ELF-1 (cell line): ENCODE measurements around the gene CATSPERZ.

Experiments used
- DNase-seq: peaks from one replicate; pipeline ENCODE4 v3.0.0-alpha.2; 2016; ENCODE audit warnings: low read depth, low spot score

The CATSPERZ gene

DNA sequence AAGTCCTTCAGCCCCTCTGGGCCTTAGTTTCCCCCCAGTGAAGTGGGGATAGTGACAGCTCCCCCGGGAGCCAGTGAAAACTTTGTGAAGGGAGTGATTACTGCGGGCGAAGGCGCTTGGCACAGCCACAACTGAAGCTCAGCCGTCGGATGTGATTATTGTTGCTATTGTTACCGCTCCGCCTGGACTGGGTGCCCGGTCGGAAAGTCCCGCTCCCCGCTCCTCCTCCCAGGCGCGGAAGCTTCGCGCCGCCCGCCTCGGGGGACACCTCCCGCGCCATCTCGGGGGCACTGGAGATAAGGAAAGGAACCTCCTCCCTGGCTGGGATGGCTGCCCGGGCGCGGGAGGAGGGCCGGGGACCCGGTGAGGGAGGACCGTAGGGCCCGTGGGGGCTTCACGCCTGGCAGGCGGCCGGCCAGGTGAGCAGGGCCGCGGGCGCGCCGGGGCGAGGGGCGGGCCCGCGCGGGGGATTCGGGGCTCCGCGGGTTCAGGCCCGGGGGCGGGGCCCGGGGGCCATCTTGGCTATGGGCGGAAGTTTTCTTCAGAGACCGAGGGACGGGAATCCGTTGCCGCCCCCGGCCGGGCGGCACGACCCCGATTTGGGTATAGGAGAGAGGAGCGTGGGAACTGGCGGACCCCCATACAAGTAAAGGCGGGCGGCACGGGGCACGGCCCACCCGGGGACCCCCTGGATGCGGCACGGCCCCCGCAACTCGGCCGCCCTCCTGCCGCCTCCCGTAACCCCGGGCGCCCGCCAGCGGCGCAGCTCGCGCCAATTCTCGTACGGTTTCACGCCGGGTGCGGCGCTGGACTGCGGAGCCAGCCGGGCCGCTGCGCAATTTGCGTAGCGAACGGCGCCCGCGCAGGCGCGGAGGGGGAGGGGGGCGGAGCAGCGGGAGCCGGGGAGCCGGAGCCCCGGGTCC is 14.9 kb upstream of the CATSPERZ start, which contains the start of gene GPR137:
TSS of gene GPR137 (plus strand) at position 887 of the 923 bp plus-strand sequence. CDS start 677 bp downstream, outside the sequence.
- DNase-seq, result peak; percentile 88

DNA sequence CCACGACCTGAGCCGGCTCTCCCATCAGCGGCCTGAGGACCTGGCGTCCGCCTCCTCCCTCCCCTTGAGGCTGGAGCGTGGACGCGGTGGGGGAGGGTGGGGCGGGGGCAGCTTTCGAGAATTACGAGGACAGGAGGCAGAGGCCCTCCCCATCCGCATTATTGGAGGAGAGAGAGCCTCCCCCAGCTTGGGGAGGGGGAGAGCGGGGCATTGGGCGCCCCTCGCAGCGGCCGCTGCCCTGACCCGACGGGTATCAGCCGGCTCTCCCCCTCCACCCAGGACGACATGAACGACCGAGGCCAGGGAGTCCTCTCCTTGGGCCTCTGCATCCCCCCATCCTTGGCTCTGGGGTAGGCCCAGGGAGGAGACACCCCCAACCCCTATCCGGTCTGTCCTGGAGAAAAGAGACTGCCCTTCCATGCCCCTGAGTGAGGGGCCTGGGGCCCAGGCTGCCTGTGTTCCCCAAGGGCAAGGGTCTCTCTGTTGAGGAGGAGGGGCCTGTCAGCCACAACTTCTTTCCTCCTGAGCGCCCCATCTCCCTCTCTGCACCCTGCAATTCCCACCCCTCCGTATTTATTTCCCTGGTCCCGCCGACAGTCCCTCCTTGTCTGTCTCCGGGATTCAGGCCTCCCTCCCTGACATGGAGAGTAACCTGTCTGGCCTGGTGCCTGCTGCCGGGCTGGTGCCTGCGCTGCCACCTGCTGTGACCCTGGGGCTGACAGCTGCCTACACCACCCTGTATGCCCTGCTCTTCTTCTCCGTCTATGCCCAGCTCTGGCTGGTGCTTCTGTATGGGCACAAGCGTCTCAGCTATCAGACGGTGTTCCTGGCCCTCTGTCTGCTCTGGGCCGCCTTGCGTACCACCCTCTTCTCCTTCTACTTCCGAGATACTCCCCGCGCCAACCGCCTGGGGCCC is 14.0 kb upstream of the CATSPERZ start:
- no peak for DNase-seq

DNA sequence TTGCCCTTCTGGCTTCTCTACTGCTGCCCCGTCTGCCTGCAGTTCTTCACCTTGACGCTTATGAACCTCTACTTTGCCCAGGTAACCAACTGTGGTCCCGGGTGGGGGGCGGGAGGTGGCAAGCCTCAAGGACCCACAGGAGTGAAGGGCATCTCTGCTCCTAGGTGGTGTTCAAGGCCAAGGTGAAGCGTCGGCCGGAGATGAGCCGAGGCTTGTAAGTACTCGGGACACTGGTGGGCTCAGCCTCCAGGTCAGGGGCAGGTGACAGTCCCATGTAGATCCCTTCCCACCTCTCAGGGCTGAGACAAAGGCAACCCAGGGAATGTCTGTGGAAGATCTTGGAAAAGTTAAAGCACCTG is 13.4 kb upstream of the CATSPERZ start:
- no peak for DNase-seq

DNA sequence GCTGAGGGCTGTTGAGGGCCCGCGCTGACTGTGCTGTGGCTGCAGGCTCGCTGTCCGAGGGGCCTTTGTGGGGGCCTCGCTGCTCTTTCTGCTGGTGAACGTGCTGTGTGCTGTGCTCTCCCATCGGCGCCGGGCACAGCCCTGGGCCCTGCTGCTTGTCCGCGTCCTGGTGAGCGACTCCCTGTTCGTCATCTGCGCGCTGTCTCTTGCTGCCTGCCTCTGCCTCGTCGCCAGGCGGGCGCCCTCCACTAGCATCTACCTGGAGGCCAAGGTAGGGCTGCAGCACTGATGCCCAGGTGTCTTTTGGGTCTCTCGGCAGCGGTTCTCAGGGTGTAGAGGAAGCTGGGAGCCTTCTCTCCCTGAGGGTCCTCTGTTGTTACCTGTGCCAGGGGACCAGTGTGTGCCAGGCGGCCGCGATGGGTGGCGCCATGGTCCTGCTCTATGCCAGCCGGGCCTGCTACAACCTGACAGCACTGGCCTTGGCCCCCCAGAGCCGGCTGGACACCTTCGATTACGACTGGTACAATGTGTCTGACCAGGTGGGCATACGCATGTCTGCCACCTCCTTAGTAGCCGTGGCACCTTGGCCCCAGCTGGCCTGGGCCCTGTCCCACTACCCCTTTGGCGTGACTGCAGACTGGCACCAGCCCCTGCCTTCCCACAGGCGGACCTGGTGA is 12.3 kb upstream of the CATSPERZ start:
- no peak for DNase-seq

DNA sequence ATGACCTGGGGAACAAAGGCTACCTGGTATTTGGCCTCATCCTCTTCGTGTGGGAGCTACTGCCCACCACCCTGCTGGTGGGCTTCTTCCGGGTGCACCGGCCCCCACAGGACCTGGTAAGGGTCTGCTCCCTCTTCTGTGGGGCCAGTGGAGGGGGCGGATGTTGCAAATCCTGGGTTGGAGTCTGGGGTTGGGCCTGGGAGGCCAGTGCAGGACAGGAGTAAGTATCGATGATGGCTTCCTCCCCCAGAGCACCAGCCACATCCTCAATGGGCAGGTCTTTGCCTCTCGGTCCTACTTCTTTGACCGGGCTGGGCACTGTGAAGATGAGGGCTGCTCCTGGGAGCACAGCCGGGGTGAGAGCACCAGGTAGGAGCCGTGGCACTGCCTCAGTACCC is 11.8 kb upstream of the CATSPERZ start:
- DNase-seq, result no peak

DNA sequence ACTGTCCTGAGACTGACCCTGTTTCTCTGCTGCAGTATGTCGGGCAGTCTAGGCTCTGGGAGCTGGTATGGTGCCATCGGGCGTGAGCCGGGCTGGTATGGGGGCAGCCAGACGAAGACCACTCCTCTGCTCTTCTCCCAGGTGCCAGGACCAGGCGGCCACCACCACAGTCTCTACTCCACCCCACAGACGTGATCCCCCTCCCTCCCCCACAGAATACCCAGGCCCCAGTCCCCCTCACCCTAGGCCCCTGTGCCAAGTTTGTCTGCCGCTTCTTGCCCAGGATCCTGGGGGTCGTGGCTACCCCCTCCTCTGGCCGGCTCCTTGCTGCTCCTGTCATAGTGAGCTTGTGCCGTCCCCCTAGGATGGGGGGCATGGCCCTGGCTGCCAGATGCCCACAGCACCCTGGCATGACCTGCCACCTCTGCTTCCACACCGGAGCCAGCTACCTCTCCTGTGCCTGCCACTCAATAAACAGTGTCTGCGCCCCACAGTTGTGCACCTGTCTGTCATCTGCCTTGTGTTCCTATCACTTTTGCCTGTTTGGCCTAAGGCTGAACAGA is 11.1 kb upstream of the CATSPERZ start:
- no peak for DNase-seq

DNA sequence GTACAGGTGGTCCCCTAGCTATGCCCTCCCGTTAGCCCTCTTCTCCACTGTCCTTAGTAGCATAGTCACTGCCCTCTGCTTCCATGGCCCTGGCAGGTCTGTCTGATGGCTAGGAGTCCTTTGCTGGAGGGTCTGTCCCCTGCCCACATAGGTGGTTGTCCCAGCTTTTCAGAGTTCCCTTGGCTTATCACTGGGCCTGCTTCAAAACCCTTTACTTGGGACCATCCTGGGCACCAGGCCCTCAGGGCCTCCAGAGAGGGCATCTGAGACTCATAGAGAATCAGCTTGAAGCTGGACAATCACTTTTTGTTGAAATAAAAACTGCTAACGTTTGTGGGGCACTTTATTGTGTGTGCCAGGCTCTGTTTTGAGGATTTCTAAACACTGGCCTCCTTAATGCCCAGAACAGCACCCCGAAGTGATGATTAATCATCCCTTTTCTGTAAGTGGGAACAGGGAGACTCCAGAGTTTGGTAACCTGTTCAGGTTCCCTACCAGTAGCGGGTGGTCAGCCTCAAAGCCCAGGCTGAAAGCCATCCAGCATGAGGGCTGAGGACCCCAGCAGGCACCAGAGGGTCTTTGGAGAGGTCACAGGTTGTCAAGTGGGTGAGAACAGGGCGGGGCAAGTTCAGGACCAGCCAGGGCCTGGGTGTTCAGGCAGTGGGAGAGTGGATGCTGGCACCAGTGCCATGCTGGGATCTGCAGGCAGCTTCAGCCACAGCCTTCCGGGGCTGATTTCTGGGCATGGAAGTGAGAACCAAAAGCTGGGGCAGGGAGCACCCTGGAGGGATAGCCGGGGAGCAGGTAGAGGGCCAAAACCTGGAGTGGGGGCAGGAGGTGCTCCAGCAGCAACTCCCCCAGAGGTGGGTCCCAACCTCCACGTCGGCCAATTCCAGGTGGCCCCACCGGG is 9.6 kb upstream of the CATSPERZ start:
- DNase-seq, result no peak

DNA sequence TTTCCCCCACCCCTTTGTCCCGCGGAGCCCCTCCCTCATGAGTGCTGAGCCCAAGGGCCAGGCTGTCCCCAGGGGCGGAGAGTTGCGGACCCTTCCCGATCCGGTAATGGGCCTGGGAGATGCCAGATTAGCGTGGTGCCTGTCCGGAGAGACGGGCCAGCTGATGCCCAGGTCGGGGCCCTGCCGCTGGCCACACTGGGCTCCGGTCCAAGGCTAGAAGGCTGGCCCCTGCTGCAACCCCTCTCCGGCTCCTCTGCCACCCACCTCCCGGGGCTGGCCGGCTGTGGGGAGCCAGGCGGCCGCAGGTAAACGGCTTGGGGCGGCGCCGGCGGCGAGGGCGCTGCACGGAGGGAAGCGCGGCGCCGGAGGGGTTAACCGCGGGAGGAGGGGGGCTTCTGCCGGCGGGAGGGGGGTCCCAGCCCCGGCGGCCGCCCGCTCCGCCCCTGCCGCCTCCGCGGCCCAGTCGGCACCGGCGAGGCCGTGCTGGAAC is 8.9 kb upstream of the CATSPERZ start, which contains the start of gene KCNK4:
TSS of gene KCNK4 (plus strand) at position 41 of the 490 bp plus-strand sequence. CDS start 1,717 bp downstream, outside the sequence.
- no peak for DNase-seq

DNA sequence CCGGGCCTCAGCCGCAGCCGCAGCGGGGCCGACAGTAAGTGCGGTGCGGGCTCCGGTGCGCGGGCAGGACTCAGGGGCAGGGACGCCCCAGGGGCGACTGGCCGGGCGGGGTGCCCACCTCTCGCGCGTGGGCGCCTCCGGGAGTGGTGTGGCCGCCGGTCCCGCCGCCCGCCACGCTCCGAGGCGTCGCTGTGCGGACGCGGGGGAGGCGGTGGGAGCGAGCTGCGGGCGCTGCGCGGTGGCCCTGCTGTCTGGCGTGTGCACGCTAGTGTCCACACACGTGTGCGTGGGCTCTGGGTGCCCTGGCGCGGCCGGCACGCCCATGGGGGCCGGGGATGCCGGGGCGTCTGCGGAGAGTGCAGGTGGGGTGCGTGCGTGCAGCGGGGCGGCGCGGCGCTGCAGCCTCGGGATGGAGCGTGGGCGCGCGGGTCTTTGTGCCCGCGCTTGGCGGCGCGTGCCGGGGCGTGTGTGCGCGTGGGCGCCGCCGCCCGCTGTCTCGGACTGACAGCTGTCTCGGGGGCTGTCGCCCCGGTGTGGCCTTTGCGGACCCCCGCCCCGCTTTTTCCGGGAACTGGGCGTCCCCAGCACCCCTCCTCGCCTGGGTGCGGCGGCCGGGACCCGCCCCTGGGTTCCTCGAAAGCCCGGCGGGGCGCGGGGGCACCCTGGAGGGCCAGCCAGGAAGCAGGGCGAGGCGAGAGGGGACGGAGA is 8.3 kb upstream of the CATSPERZ start:
- no peak for DNase-seq

DNA sequence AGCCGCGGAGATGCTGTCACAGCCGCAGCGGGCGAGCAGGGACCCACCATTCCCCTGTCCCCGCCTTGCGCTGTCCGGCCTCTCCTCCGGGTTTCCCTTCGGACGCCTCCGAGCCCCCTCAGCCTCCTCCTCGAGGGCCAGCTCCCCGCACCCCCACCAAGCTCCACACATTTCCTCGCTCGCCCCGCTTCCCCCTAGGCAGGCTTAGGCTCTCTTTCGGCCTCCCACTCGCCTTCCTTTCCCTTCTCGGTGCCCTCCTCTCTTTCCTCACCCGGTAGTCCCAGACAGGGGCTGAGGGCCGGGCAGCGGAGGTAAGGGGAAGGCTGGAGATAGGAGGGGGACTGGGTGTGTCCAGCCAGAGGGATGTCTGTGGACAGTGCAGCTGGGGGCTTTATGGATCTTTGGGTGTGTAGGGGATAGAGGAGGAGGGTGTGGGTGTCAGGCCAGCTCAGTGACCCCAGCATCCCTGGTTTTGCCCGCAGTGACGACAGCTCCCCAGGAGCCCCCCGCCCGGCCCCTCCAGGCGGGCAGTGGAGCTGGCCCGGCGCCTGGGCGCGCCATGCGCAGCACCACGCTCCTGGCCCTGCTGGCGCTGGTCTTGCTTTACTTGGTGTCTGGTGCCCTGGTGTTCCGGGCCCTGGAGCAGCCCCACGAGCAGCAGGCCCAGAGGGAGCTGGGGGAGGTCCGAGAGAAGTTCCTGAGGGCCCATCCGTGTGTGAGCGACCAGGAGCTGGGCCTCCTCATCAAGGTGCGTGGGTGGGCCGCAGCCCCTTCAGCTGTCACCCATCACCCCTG is 7.5 kb upstream of the CATSPERZ start:
- DNase-seq, result no peak

DNA sequence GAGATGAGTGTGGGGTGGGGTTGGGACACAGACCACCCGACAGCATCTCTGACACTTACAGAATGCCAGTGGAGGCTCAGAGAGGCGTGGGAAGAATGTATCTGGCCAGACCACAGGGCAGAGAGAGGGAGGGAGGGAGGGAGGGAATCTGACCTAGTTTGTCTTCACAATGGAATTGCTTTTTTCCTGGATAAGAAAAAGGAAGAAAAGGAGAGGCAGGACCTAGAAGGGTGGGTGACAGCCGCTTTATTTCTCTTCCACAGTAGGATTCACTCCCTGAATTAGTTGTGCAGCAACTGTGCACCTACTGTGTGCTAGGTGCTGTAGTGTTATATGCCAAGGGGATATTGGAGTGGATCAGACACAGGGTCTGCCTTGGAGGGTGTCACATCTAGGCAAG is 5.4 kb upstream of the CATSPERZ start:
- DNase-seq, result no peak

DNA sequence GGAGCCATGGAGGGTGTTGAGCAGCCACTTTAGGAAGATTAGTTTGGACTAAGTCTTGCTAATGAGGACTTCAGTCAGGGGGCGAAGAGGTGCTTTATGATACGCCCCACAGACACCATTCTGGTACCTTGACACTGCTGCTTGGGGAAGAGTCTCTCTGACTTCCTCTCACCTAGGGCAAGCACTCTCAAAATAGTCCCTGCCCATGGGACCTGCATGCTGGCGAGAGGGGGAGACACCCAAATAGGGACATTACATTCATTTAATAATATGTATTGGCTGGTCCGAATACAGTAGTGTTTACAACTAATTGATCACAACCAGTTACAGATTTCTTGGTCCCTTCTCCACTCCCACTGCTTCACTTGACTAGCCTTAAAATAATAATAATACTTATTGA is 4.4 kb upstream of the CATSPERZ start:
- no peak for DNase-seq

DNA sequence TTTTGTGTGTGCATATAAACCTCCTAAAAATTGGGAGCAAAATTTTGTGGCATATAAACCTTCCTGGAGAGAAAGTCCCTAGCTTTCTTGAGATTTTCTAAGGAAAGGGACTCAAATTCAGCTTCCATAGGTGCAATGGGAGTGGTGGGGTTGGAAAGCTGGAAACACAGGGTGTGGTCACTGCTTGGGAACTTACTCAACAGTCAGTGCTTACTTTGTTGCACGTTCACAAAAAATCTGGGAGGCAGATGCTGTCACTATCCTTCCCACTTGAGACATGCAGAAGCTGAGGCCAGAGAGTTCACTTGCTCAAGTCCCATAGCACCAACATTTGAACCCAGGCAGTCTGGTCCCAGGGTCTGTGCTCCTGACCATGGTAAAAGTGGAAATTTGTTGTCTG is 3.9 kb upstream of the CATSPERZ start:
- no peak for DNase-seq

DNA sequence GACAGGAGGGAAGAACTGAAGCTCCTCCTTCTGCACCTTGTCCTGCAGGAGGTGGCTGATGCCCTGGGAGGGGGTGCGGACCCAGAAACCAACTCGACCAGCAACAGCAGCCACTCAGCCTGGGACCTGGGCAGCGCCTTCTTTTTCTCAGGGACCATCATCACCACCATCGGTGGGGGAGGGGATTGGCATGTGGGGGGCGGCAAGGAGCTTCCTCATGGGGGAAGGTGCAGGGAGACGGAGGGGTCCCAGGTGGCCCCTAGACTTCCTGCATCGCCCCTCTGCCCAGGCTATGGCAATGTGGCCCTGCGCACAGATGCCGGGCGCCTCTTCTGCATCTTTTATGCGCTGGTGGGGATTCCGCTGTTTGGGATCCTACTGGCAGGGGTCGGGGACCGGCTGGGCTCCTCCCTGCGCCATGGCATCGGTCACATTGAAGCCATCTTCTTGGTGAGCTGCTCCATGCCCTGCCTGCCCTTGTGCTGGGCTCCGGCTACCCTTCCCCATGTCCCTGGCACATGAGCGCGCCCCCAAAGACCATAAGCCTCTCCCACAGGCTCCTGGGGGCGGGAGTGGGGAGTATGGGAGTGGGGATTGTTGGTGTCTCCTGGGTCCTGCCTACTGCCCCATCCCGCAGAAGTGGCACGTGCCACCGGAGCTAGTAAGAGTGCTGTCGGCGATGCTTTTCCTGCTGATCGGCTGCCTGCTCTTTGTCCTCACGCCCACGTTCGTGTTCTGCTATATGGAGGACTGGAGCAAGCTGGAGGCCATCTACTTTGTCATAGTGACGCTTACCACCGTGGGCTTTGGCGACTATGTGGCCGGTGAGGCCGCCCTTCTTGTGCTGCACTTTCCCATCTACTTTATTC is 3.1 kb upstream of the CATSPERZ start:
- DNase-seq, result no peak

DNA sequence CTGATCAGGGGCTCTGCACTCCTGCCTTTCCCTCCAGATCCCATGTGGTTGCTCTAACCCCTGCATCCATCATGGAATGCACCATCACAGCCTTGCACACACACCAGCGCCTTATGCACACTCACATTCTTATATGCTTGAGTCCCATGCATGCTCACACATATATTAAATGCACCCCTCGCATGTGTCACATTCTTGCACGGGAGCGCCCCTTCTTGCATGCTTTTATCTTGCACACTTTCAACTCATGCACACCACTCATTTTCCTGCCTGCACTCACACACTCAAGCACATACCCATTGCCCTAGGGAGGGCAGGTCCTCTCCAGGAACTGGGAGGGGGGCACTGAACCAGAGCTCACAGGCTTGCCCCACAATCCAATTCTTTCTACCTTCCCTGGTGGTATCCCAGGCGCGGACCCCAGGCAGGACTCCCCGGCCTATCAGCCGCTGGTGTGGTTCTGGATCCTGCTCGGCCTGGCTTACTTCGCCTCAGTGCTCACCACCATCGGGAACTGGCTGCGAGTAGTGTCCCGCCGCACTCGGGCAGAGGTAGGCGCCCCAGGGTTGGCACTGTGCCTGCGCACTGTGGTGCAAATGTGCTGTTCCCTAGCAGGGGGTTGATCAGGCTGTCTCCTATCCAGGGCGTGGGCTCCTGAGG is 2.3 kb upstream of the CATSPERZ start:
- DNase-seq, result no peak

DNA sequence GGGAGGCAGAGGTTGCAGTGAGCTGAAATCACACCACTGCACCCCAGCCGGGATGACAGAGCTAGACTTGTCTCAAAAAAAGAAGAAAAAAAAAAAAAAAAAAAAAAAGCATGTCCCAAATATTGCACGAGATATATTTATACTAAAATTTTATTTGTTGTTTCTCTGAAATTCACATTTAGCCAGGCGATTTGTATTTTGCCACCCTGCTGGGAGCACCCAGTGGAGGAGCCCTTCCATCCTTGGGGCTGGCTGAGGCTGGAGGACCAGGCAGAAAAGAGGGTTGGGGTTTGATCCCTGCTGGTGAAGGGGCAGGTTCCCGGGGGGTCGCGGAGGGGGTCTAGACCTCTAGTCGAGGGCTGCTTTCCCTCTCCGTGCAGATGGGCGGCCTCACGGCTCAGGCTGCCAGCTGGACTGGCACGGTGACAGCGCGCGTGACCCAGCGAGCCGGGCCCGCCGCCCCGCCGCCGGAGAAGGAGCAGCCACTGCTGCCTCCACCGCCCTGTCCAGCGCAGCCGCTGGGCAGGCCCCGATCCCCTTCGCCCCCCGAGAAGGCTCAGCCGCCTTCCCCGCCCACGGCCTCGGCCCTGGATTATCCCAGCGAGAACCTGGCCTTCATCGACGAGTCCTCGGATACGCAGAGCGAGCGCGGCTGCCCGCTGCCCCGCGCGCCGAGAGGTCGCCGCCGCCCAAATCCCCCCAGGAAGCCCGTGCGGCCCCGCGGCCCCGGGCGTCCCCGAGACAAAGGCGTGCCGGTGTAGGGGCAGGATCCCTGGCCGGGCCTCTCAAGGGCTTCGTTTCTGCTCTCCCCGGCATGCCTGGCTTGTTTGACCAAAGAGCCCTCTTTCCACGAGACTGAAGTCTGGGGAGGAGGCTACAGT is 952 bp upstream of the CATSPERZ start:
- peak; percentile 20 for DNase-seq
